GM12875 (cell line): Measurements from ENCODE around the gene KCNA4.
"Not testable (repeated sequence)": the region's sequence is repeated elsewhere in the genome, so short reads cannot be mapped to it uniquely, and the experiment has no call there.

Experiments
- H3K4me3 ChIP-seq: one replicate; pipeline ENCODE4 v1.5.1; 2011; ENCODE audit warnings: low read depth, low read length, control low read depth
- TF ChIP-seq, protein P1 (sequence below): IDR thresholded peaks from 2 replicates; pipeline ENCODE4 v1.5.1; 2011; ENCODE audit warnings: low read depth, mild to moderate bottlenecking, control low read depth, inconsistent platforms, low read length, moderate library complexity, borderline replicate concordance; ENCODE audit not compliant: insufficient read depth

The KCNA4 gene

DNA sequence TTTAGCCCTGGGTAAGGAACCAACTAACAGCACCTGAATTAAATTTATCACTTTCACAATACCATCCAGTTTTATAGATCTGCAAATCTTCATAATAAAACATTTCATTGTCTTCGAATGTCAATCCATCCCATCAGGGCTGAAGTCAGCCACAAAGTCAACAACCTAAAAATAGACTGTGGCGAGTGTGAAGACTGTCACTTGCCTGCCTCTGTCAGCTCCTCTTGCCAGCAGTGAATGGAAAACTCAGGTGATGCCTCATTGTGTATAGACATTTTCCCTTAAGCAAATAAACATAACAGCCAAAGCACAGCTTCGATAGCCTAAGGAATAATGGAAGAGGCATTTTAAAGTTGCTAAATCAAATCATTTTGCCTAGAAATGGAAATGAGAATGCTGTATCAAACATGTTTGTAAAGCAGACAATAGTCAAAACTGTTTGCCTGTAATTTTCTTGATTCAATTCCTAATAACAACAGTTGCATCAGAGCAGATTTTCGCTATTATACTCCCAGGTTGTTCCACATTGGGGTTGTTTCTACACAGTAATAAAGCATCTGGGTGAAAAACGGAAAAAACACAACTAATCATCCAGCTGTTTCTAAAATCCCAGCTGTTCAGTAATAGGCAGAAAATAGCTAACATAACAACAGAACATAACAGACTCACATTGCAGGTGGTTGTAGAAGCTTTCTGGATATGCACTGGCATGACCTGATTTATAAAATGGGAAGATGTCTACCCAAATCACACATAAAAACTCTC is 15.7 kb downstream of the KCNA4 start:
- TF ChIP-seq, protein P1, sequence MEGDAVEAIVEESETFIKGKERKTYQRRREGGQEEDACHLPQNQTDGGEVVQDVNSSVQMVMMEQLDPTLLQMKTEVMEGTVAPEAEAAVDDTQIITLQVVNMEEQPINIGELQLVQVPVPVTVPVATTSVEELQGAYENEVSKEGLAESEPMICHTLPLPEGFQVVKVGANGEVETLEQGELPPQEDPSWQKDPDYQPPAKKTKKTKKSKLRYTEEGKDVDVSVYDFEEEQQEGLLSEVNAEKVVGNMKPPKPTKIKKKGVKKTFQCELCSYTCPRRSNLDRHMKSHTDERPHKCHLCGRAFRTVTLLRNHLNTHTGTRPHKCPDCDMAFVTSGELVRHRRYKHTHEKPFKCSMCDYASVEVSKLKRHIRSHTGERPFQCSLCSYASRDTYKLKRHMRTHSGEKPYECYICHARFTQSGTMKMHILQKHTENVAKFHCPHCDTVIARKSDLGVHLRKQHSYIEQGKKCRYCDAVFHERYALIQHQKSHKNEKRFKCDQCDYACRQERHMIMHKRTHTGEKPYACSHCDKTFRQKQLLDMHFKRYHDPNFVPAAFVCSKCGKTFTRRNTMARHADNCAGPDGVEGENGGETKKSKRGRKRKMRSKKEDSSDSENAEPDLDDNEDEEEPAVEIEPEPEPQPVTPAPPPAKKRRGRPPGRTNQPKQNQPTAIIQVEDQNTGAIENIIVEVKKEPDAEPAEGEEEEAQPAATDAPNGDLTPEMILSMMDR = no peak
- H3K4me3 ChIP-seq = no peak overlapping the region

DNA sequence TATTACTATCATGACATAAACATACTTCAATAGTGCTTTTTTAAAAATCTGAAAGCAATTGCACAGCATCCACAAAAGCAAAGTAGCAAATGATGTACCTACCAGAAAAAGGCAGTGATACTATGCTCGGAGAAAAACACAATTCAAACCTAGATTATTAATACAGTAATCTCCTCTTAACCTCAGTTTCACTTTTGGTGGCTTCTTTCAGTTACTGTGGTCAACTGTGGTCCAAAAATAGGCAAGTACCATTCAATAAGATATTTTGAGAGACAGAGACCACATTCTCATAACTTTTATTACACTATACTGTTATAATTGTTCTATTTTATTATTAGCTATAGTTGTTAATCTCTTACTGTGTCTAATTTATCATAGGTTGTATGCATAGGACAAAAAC is 20.8 kb downstream of the KCNA4 start:
- H3K4me3 ChIP-seq = no peak overlapping the region
- TF ChIP-seq, protein P1 = no peak

DNA sequence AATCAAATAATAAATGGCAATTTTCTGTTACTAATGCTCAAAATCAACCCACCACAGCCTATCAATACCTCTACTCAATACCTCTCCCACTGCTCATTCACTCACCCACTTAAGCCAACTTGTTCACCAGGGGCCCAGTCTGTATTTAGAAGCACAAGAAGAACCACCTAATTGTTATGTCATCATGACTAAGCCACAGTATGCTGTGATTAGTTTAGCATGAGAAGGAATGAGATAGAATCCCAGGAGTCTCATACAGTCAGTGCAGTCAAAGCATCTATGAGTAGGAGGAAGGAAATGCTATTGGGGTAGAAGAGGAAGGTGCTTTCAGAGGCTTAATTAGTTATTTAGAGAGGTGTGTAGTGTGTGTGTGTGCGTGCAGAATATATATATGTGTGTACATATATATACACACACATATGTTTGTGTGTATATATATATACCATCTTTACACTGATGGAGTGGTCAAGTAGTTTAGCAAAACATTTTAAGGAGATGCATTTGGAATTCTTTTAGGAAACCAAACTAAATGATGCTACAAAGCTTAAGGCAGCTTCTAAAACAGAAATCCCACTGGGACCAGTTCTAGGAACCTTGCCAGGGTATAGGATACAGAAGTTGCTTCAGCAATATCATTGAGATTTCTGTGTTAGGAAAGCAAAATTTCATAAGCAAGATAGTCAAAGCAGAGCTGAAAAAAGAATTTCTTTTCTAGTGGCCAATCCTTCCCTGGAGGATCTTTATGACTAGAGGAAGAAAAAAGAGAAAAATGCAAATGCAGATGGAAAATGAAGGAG is 27.5 kb downstream of the KCNA4 start:
- TF ChIP-seq, protein P1 = no peak
- no peak overlapping the region for H3K4me3 ChIP-seq

DNA sequence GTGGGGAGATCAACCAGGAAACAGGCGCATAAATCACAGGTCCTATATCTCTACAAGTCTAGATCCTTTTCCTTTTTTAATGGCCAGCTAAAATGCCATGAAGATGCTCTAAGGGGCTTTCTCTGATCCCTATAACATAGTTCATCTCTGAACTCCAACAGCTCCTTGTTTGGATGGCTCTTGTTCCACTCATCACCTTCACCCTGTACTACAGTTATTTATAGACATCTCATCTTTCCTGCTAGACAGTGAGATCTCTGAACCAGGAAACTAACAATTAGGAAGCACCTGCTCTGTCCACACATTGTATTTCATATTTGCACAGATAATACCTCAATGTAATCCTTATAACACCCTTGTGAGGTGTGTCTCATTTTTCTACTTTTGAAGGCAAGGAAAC is 31.6 kb downstream of the KCNA4 start:
- H3K4me3 ChIP-seq = no peak overlapping the region
- TF ChIP-seq, protein P1 = no peak

DNA sequence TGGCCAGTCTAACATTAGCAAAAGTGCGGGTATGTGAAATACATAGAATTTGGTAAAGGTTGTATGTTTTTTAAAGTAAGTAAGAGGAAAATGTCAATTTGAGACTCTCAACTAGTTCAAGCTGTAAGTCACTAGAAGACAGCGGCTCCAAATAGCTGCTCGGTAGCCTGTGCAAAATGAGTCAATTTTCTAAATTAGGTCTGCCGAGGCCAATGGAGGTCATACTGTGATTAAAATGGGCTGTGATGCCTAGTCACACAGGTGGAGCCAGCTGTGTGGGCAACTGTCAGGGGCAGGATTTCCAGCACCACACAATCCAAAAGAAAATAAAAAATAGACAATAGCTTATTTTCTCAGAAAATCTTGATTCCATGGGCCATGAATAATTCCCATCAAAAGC is 32.3 kb downstream of the KCNA4 start:
- H3K4me3 ChIP-seq = no peak overlapping the region
- TF ChIP-seq, protein P1 = no peak

DNA sequence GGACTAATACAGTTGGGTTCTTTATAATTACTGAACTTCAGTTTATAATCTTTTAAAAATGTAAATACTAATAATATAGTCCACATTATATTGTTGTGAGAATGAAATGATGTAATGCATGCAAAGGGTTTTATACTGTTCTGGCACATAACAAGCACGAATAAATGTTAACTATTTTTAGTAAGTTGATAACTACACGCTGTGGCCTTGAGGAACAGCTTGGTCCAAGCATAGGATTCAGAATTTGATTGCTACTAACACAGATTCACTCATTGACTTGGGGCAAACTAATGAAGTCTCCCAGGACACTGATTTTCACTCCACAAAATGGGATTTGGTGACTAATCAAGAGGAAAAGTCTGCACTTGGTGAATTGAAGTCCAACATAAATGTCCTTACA is 38.3 kb downstream of the KCNA4 start:
- H3K4me3 ChIP-seq = no peak overlapping the region
- TF ChIP-seq, protein P1 = no peak

DNA sequence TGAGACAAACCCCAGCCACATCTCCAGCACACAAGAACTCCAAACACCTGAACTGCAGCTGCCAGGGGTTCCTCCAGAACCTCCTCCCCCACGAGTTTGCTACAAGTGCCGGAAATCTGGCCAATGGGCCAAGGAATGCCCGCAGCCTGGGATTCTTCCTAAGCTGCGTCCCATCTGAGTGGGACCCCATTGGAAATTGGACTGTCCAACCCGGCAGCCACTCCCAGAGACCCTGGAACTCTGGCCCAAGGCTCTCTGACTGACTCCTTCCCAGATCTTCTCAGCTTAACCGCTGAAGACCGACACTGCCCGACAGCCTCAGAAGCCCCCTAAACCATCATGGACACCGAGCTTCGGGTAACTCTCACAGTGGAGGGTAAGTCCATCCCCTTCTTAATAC is 41.2 kb downstream of the KCNA4 start:
- not testable (repeated sequence) for H3K4me3 ChIP-seq
